GM19463 (cell line): ENCODE data around the gene CLEC16A.

Source experiments
- ATAC-seq: cut with Tn5 transposase; IDR thresholded peaks from one replicate; pipeline ENCODE4 v1.9.1; 2021; ENCODE audit warnings: mild to moderate bottlenecking, moderate library complexity; ENCODE audit not compliant: unreplicated experiment

CLEC16A gene

GRCh38 chr16:11053916-11054460 lies 109.6 kb downstream of the CLEC16A start:
- ATAC-seq = no peak

DNA sequence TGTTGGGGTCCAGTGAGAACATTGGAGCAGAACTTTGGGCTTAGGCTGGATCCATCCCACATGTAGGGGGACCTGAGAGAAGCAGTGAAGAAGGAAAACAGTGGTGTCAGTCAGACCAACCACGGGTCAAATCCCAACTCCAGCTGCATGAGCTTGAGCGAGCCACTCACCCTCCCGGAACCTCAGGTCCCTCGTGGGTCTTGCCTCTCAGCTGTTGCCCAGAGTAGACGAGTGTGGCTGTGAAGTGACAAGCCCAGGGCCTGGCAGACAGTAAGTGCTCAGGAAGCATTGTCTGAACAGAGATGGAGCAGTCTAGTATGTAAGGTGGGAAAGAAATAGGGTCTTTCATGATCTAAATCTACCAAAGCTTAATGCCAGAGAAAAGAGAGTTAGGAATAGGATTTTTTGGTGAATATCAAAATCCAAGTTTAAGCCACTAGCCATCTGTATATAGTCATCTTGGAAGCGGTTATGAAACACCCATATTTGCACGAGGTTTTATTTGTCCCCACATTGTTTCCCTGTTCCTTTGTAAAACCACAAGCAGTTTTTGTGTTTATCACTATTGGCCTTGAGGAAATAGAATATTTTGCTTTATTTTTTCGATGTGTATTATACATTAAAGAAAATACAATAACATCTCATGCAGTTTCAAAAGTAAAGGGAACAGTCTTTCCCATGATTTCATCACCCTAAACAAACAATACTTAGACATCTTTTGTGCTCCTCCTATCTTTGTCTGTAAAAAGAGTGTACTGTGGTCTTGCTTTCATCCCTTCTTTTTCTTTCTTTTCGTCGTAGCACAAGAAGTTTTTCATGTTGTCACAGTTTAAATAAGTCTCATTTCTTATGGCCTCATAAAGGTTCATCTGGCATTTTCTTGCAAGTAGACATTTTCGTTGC lies 112.0 kb downstream of the CLEC16A start:
- no peak for ATAC-seq

GRCh38 chr16:11056993-11057649 lies 112.8 kb downstream of the CLEC16A start:
- ATAC-seq = no peak

GRCh38 chr16:11057711-11058345 lies 113.5 kb downstream of the CLEC16A start:
- ATAC-seq = no peak

GRCh38 chr16:11058832-11059231 lies 114.5 kb downstream of the CLEC16A start:
- ATAC-seq = no peak

- ATAC-seq = no peak
Measured at GRCh38 chr16:11059588-11059987, 115.2 kb downstream of the CLEC16A start.

GRCh38 chr16:11060364-11060763 lies 116.0 kb downstream of the CLEC16A start:
- ATAC-seq = no peak

DNA sequence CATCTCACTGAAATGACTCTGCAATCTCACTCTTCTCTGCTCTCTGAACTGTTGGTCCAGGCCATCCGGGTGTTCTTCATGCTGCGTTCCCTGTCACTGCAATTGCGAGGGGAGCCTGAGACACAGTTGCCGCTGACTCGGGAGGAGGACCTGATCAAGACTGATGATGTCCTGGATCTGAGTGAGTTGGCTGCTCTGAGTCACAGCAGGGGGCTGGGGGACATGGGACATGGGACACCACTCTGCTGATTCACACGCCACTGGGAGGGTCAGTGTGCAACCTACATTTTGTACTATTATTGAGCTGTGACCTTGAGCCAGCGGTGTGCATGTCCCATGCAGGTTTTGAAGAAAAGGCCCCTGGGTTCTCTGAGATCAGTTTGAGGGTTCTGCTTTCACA lies 116.5 kb downstream of the CLEC16A start:
- no peak for ATAC-seq

- no peak for ATAC-seq
Measured at GRCh38 chr16:11061629-11062270, 117.4 kb downstream of the CLEC16A start.

DNA sequence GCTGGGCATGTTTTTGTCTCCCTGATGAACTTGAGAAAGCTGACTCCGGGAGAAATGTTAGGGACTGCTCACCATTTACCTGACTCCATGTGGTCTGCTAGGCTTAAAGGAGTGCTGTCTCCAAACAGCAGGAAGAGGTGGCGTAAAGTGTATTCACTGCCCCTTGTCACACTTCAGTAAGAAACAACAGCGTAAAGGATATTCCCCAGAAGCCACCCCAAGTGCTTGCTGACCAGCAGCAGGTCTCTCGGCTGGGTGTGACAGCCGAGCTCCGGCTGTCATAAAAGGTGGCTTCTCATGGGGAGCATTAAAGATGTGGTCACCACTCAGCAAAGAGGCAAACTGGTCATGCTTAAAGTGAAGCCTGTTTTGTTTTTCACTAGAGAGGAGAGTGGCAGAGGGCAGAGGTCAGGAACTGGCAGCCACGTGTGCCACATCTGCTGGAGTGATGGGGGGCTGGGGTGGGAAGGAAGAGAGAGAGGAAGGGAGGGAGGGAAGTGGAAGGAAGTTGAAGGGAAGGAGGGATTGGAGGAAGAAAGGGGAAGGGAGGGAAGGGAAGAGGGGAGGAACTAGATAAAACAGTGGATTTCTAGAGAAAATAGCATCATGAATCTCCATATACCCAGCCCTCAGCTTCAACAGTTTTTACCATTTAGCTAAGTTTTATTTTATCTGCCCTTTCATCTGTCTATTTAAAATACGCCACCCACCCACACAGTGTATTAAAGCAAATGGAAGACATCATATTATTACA lies 119.3 kb downstream of the CLEC16A start:
- ATAC-seq = no peak

DNA sequence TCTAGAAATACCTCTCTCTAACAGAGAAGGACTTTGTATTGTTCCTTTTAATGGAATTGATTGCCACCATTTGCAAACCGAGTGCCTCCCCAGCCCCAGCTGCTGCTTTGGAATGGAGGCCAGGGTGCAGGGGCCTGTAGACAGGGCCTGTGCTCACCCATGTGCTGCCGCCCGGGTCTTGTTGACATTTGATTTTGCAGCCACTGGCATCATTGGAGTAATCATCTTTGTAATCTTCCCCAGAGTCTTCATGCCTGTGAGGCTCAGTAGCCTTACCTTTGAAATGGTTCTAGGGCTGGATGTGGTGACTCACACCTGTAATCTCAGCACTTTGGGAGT lies 119.8 kb downstream of the CLEC16A start:
- ATAC-seq = no peak

DNA sequence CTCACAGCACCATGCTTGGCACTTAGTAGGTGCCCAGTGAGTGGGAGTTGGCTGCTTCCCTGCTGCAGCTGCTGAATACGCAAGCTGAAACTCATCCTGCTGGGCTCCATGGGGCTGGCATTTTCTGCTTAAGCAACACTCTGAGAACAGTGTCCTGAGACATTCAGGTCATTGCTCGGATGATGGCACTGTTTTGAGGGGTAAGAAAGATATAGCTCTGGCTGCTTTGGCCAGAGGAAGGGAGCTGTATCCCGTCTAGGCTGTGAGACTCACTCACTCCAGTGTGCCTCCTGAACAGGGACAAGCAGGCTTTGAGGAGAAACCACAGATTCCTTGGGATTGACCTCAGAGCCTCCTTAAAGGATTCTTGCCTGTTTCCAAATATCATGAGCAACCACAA lies 120.5 kb downstream of the CLEC16A start:
- no peak for ATAC-seq

DNA sequence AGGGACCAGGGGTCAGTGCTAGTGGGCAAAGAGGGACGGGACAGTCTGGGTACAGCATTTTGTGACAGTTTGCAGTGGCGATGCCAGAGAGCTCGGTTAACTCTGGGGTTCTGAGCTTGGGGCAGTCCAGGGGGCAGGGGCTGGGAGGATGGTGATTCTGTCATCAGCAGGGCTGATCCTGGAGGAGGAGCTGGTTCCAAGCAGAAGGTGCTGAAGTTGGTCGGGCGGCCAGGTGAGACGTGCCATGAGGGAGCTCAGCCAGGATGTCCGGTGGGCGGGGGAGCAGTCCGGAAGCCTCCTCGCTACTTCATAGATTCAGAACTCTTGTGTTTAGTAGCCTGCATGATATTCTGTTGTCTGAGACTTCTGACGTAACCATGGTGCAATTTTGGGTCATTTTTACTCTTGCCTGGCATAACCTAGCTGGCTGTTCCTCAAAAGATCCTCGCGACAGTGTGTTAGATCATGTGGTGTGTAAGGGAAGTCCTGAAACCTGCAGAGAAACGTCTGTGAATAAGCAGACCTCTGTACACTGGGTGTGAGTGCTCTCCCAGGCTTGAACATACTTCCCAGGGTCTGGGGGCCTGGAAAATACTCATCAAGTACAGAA lies 122.0 kb downstream of the CLEC16A start:
- no peak for ATAC-seq

GRCh38 chr16:11067266-11067665 lies 122.9 kb downstream of the CLEC16A start:
- ATAC-seq = no peak

GRCh38 chr16:11067697-11068141 lies 123.4 kb downstream of the CLEC16A start:
- ATAC-seq = no peak

- ATAC-seq = no peak
Measured at GRCh38 chr16:11071829-11072228, 127.5 kb downstream of the CLEC16A start.

GRCh38 chr16:11072420-11073153 lies 128.2 kb downstream of the CLEC16A start:
- ATAC-seq = no peak

- no peak for ATAC-seq
Measured at GRCh38 chr16:11073407-11073999, 129.1 kb downstream of the CLEC16A start.

DNA sequence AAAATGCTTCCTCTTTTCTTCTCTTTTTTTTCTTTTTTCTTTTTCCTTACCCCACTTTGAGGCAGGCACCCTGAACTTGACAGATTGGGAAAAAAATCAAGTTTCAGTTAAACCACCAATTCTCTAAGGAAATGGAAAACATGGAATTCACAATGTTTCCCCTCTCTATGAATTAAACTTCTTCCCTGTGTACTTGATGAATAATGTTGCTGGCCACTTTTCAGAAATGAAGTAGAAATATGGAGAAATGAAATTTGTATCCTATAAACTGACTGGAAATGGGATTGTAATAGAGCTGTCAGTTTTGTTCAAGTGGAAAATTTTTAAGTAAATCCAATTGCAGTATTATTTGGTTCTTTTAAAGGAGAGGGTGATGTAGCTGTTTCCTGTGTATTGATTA lies 129.8 kb downstream of the CLEC16A start:
- no peak for ATAC-seq
